OCI-LY1 (cell line): ENCODE measurements around the gene LHFPL2.

Source experiments
- H2AFZ ChIP-seq: fragments of 200-600 bp; sonication (generic), shearing (Covaris generic); 2 replicates; pipeline ENCODE4 v1.6.0; 2014; ENCODE audit warnings: antibody characterized with exemption, mild to moderate bottlenecking, low read length
- H3F3A ChIP-seq: fragments of 200-600 bp; sonication (generic), shearing (Covaris generic); 2 replicates; pipeline ENCODE4 v1.6.0; 2014; ENCODE audit warnings: mild to moderate bottlenecking, antibody characterized with exemption, low read length, moderate library complexity; ENCODE audit not compliant: insufficient read depth
- H3K27ac ChIP-seq: fragments of 200-600 bp; sonication (generic); 2 replicates; pipeline ENCODE4 v1.5.1; 2014; ENCODE audit warnings: low read length, mixed run types, mild to moderate bottlenecking, low read depth; ENCODE audit not compliant: poor library complexity, severe bottlenecking
- H3K27me3 ChIP-seq: fragments of 200-600 bp; sonication (generic); 2 replicates; pipeline ENCODE4 v1.6.0; 2014; ENCODE audit warnings: antibody characterized with exemption, mild to moderate bottlenecking, low read length, moderate library complexity; ENCODE audit not compliant: insufficient read depth
- H3K36me3 ChIP-seq: fragments of 200-600 bp; sonication (generic); 2 replicates; pipeline ENCODE4 v1.6.1; 2014; ENCODE audit warnings: mild to moderate bottlenecking, antibody characterized with exemption, low read length, moderate library complexity, mixed read lengths; ENCODE audit not compliant: insufficient read depth
- H3K4me1 ChIP-seq: fragments of 200-600 bp; sonication (generic); 2 replicates; pipeline ENCODE4 v1.5.1; 2014; ENCODE audit warnings: mild to moderate bottlenecking, low read length, moderate library complexity; ENCODE audit not compliant: insufficient read depth, severe bottlenecking
- H3K4me2 ChIP-seq: fragments of 200-600 bp; sonication (generic), shearing (Covaris generic); 2 replicates; pipeline ENCODE4 v1.6.1; 2014; ENCODE audit warnings: low read length
- H3K4me3 ChIP-seq: fragments of 200-600 bp; sonication (generic); 2 replicates; pipeline ENCODE4 v1.5.1; 2014; ENCODE audit warnings: low read length, low read depth, mild to moderate bottlenecking, mixed read lengths; ENCODE audit not compliant: poor library complexity, severe bottlenecking
- H3K79me2 ChIP-seq: fragments of 200-600 bp; shearing (Covaris generic); 2 replicates; pipeline ENCODE4 v1.6.1; 2016; ENCODE audit warnings: mixed run types, low read length, mixed read lengths; ENCODE audit not compliant: insufficient read depth
- H3K9ac ChIP-seq: fragments of 200-600 bp; sonication (generic), shearing (Covaris generic); 2 replicates; pipeline ENCODE4 v1.6.1; 2014; ENCODE audit warnings: mild to moderate bottlenecking, low read length, mixed read lengths
- H3K9me2 ChIP-seq: fragments of 200-600 bp; sonication (generic), shearing (Covaris generic); 2 replicates; pipeline ENCODE4 v1.6.1; 2014; ENCODE audit warnings: low read depth, mild to moderate bottlenecking, low read length, mixed read lengths
- H3K9me3 ChIP-seq: fragments of 200-600 bp; shearing (Covaris generic); 2 replicates; pipeline ENCODE4 v1.6.1; 2014; ENCODE audit warnings: low read length, mixed read lengths
- H4K20me1 ChIP-seq: fragments of 200-600 bp; sonication (generic), shearing (Covaris generic); 2 replicates; pipeline ENCODE4 v1.6.0; 2016; ENCODE audit warnings: mild to moderate bottlenecking, low read length; ENCODE audit not compliant: insufficient read depth
- EZH2 ChIP-seq: fragments of 200-600 bp; sonication (generic), shearing (Covaris generic); IDR thresholded peaks from 2 replicates; pipeline ENCODE4 v1.8.0; 2017; ENCODE audit warnings: borderline replicate concordance, mixed run types, mild to moderate bottlenecking, antibody characterized with exemption, low read length, moderate library complexity, mixed read lengths
- TF ChIP-seq, protein P1 (sequence below): fragments of 200-600 bp; sonication (generic), shearing (Covaris generic); IDR thresholded peaks from 2 replicates; pipeline ENCODE4 v1.5.1; 2017; ENCODE audit warnings: mild to moderate bottlenecking, antibody characterized with exemption, low read length, moderate library complexity, mixed read lengths

The LHFPL2 gene

GRCh38 chr5:78654386-78654785 lies 5.8 kb upstream of the LHFPL2 start:
- H3K27me3 ChIP-seq = no peaks in the 10 kb centered on the region
- no peak overlapping the region for H3K9ac ChIP-seq
- no peaks in the 10 kb centered on the region for H4K20me1 ChIP-seq
- H2AFZ ChIP-seq = no peak overlapping the region
- H3K9me3 ChIP-seq = no peaks in the 10 kb centered on the region
- TF ChIP-seq EZH2 = no peak
- TF ChIP-seq, protein P1, sequence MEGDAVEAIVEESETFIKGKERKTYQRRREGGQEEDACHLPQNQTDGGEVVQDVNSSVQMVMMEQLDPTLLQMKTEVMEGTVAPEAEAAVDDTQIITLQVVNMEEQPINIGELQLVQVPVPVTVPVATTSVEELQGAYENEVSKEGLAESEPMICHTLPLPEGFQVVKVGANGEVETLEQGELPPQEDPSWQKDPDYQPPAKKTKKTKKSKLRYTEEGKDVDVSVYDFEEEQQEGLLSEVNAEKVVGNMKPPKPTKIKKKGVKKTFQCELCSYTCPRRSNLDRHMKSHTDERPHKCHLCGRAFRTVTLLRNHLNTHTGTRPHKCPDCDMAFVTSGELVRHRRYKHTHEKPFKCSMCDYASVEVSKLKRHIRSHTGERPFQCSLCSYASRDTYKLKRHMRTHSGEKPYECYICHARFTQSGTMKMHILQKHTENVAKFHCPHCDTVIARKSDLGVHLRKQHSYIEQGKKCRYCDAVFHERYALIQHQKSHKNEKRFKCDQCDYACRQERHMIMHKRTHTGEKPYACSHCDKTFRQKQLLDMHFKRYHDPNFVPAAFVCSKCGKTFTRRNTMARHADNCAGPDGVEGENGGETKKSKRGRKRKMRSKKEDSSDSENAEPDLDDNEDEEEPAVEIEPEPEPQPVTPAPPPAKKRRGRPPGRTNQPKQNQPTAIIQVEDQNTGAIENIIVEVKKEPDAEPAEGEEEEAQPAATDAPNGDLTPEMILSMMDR = no peak
- no peak overlapping the region for H3K27ac ChIP-seq
- no peaks in the 10 kb centered on the region for H3K9me2 ChIP-seq
- H3K4me2 ChIP-seq = no peak overlapping the region
- no peaks in the 10 kb centered on the region; the same call in 1 of the 2 replicates for H3K36me3 ChIP-seq
- H3F3A ChIP-seq = no peaks in the 10 kb centered on the region
- peaks cover 4% of the 10 kb centered on the region; the same call in 1 of the 2 replicates for H3K79me2 ChIP-seq
- H3K4me1 ChIP-seq = peaks cover 25% of the 10 kb centered on the region
- no peak overlapping the region for H3K4me3 ChIP-seq

- Histone ChIP-seq H3K27me3 (no peaks in the 10 kb centered on the region), H4K20me1 (no peaks in the 10 kb centered on the region), H3K9me3 (no peaks in the 10 kb centered on the region), H3K36me3 (no peaks in the 10 kb centered on the region; the same call in 1 of the 2 replicates), H3F3A (no peaks in the 10 kb centered on the region), H3K4me1 (peaks cover 29% of the 10 kb centered on the region), H3K9me2 (no peaks in the 10 kb centered on the region), H3K4me2 (no peak overlapping the region), H3K27ac (peak overlapping the region; percentile 46), H3K9ac (no peak overlapping the region), H3K4me3 (no peak overlapping the region), H3K79me2 (peaks cover 4% of the 10 kb centered on the region; the same call in 1 of the 2 replicates), H2AFZ (no peak overlapping the region)
- TF ChIP-seq EZH2 = no peak
- TF ChIP-seq, protein P1 = no peak
Observed at GRCh38 chr5:78653681-78654366, 5.3 kb upstream of the LHFPL2 start.

DNA sequence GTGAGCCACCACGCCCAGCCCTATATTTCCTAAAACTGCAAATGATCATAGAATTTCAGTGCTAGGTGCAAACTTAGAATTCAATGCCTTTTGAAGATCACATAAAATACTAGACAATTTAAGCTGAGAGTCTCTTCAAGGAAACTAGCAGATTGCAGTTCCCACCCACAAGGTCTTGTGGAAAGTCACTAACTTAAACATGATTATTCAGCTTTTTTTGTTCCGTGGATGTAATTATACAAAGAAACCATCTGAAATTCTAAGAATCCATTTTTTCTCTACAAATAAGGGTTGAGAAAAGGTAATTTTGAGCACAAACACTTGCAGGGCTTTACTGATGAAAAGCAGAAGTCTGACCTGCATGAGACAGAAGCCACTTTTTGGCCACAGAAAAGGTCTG lies 4.5 kb upstream of the LHFPL2 start:
- no peaks in the 10 kb centered on the region; the same call in 1 of the 2 replicates for H3K36me3 ChIP-seq
- H3K4me2 ChIP-seq = no peak overlapping the region
- H3K9ac ChIP-seq = no peak overlapping the region
- TF ChIP-seq EZH2 = no peak
- TF ChIP-seq, protein P1 = no peak
- H4K20me1 ChIP-seq = no peaks in the 10 kb centered on the region
- no peaks in the 10 kb centered on the region for H3K9me2 ChIP-seq
- H2AFZ ChIP-seq = no peak overlapping the region
- H3K4me3 ChIP-seq = no peak overlapping the region
- peaks cover 29% of the 10 kb centered on the region for H3K4me1 ChIP-seq
- peak overlapping the region; percentile 46 for H3K27ac ChIP-seq
- no peaks in the 10 kb centered on the region for H3K27me3 ChIP-seq
- H3K9me3 ChIP-seq = no peaks in the 10 kb centered on the region
- no peaks in the 10 kb centered on the region for H3F3A ChIP-seq
- H3K79me2 ChIP-seq = peaks cover 4% of the 10 kb centered on the region; the same call in 1 of the 2 replicates
